RPMI8226 (cell line): Measurements from ENCODE around the gene TMUB1.

Source experiments
- DNase-seq: peaks from one replicate; pipeline ENCODE4 v3.0.0-alpha.2; 2015

The TMUB1 gene

GRCh38 chr7:151101621-151102396 lies 18.5 kb upstream of the TMUB1 start:
- DNase-seq = no peak

DNA sequence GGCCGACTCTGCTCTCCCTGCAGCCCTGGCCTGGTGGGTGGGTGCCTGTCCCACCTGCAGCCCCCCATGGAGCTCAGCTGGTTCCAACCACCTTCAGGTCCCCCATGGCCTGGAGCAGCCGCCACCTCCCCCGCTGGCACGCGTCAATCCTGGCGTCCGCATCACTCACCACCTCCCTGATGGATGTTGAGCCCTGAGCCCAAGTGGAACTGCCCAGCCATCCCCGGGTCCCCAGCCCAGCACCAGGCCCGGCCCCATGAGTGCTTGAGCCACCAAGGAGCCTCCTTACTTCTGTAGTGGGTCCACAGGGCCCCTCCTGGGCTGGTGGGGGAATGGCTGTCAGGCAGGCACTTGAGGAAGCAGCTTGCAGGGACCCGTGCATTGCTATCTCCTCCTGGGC lies 17.6 kb upstream of the TMUB1 start:
- no peak for DNase-seq

DNA sequence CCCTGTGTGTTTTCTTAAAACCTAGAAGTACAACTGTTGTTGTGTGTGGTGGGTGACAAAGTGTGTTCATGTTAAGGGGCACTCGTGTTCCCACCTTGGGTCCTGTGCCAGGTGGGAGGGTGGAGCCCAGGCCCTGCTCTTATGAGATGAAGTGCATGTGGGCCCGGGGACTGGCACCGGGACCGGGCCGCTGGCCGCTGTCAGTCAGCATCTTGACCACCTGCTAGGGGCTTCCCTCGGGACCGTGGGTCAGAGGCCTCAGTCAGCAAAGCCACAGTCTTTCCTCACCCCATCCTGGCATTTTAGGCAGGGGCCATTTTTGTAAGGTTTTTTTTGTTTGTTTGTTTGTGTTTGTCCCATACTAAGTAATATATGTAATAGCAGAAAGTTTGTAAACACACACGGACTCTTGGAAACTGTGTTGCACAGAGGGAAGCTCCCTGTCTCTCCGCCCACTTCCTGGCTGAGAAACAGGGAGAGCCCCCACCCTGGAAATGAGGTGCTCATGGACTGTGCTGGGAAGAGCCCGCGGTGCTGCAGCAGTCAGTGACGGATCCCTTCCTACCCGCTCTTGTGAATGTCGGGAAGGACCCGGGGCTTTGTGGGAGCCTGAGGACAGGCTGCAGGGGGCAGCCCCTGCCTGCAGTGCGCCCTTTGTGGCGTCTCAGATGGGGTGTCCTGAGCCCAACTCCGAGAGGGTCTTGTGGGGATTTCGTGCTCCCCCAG lies 16.4 kb upstream of the TMUB1 start:
- no peak for DNase-seq

- DNase-seq = no peak
These were observed 12.7 kb upstream of the TMUB1 start for GRCh38 chr7:151095828-151096475.

DNA sequence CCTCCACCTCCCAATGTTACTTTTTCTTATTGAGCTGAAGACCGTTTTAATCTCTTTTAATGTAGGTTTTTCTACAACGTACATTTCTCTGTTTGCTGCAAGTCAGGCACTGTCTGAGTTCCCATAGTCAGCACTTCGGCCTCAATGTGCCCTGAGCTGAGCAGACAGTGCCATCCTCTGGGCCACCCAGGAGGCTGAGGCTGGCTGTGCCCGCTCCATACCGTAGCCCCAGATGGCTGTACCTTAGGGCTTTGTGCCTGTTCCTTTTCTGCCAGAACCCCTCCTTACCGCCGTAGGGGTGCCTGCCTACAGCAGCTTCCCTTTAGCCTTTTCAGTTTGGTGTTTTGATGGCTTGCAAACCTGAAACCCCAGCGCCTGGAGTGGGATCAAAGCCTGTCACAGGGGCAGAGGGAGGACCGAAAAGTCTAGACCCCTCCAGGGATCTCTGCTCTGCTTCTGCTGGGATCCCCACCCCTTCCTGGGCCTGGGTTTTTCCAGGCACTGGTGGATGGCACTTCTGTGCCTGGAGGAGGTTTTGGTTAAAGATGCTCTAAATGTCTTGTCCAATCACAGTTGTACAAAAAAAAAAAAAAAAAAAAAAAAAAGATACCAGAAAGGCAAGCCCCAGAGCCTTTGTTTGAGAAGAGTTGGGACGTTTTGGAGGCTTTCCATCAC lies 12.0 kb upstream of the TMUB1 start:
- DNase-seq = peak; percentile 31

- no peak for DNase-seq
These were observed 11.4 kb upstream of the TMUB1 start for GRCh38 chr7:151094675-151095074.

- DNase-seq = no peak
These were observed 10.5 kb upstream of the TMUB1 start for GRCh38 chr7:151093748-151094147.

- no peak for DNase-seq
These were observed 8.7 kb upstream of the TMUB1 start for GRCh38 chr7:151091988-151092387.

GRCh38 chr7:151091431-151091830 lies 8.1 kb upstream of the TMUB1 start:
- peak; percentile 42 for DNase-seq

GRCh38 chr7:151091003-151091402 lies 7.7 kb upstream of the TMUB1 start:
- no peak for DNase-seq

DNA sequence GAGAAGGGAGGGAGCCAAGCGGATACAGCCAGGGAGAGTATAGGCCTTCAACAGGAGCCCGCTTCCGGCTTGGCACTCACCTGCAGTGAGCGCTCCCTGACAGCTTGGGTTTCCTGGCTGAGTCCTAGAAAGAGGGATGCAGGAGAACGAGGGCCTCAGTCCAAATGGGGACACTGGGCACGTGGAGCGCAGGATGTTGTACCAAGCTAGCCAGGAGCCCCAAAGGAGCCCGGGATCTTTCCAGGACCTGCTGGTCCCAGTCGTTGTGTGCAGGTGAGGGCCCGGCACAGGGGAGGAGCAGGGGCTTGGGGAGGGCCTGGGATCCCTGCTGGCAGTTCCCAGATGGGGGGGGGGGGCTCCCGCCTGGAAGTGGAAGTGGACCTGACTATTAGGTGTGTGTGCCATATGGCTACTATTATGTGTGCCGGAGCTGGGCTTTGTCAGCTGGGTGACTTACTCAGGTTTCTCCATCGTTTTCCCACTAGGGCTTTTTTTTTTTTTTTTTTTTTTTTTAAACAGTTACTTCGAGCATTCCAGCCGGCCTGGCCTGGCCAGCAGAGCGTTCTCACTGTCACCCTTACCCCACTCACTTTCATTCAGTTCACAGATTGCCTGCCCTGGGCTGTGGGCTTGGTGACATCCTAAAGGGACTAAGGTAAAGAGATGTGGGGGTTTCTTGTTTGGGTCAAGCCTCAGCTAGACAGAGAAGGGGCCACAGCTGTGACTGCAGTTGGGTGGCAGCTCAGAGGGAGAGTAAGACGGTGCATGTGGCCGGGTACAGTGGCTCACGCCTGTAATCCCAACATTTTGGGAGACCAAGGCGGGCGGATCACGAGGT lies 6.8 kb upstream of the TMUB1 start:
- no peak for DNase-seq

DNA sequence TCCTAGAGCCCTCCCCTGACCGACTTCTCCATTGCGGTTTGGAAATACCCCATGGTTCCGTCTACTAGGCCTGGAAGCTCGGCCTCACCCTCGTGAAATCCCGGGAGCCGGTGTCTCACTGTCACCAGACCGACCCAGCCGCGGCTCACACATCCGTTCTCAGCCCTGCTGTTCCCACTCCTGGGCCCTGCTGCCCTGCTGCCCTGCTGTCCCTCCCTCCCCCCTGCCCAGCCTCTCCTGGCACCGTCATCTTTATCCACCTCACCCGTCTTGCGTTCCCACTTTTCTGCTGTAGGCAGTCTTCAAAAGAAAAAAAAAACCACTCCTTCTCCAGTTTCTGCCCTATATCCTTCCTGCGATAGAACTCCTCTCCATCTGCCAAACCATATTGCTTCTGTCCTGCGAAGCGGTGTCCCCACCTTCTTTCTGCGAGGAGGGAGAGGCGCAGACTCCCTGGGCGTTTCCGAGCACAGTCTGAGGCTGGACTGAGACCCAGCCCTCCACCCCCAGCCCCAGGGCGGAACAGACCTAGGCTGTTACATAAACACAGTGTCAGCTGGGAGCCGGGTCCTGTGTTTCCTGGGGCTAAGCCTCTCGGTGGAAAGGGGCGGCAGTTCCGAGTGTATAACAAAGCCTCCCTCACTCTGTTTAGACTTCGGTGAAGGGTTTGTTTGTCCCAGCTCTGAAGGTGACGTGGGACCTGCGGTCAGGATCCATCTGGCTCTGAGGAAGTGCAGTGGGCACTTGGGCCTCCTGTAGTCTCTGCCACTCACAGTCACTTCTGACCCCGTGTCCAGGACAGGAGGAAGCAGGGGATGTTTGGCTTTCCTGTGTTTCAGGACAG lies 5.8 kb upstream of the TMUB1 start:
- no peak for DNase-seq

DNA sequence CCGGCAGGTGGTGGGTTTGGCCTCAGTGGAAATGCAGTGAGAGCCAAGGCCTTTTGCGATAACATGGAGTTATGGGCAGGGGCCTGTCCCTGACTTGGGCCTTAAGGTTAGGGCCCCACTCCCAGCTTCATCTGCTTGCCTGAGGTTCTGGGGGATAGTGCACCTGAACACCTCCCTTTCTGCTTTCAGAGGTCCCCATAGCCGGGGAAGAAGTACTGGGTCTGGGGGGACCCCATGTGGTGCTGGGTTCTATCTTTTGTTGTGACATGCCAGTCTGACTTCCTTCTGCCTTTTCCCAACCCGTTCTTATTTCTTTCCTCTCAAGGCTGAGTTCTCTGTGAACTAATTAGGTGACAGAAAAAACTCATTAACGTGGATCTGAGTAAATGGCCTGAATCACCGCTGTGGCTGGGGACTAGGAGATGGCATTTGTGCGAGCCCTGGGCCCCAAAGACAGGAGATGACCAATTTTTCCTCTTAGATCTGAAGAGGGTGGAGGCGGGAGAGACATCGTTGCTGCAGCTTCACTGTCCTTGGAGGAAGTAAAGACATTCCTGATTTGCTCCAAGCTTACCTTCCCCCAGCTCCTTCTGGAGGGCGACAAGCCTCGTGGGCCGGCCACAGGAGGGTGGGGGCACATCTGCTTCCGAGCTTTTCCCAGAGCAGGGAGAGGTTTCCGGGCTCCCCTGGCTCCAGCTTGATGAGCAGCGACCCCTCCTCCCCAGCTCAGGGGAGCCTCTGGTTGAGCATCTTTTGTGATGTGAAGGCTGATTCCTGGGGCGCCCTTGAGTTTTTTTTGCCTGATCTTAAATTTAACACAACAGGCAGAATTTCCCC lies 4.9 kb upstream of the TMUB1 start:
- DNase-seq = peak; percentile 20

DNA sequence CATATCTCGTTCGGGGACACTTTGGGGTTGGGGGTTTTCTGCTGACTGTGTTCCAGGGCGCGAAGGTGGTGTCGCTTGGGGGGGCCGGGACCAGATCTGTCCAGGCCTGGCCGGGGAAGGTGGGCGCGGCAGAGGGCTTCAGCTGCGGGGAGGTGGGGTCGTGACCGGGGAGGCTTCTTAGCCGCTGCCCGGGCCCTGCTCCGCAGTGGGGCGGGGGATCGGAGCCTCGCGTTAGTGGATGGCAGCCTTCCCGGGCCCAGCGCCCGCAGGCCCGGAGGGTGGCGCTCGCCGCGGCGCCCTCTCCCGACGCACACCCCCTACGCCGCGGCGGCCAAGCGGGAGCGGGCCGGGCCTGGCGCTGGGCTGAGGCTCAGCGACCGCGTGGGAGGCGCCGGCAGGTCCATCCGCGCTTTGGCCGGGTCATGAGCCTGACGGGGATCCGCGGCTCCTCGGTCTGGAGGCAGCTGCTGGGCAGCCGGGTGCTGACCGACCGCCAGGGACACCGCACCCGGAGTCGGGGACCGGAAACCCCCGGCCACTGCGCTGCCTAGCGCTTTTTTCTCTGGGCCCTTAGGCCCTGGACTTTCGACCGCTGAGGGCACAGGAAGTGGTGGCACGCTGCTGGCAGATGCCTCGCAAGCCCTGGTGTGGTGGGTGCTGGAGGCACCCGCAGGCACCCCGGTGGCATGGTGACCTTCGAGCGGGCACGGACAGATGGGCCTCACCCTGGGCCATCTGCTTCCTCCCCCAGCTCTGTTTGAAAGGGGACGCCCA lies 4.1 kb upstream of the TMUB1 start:
- DNase-seq = peak; percentile 82

DNA sequence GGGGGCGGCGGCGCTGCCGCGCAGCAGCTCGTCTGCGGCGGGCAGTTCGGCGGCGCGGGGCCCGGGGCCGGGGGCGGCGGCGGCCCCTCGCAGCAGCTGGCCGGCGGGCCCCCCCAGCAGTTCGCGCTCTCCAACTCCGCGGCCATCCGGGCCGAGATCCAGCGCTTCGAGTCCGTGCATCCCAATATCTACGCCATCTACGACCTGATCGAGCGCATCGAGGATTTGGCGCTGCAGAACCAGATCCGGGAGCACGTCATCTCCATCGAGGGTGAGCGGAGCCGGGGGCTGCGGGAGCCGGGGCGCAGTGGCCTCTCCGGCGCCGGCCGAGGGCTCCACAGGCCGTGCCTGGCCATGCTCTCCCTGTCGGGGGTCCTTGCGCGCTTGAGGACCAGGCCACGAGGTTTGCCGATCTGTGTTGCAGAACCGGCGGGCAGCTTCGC lies 3.5 kb upstream of the TMUB1 start:
- peak; percentile 56 for DNase-seq

DNA sequence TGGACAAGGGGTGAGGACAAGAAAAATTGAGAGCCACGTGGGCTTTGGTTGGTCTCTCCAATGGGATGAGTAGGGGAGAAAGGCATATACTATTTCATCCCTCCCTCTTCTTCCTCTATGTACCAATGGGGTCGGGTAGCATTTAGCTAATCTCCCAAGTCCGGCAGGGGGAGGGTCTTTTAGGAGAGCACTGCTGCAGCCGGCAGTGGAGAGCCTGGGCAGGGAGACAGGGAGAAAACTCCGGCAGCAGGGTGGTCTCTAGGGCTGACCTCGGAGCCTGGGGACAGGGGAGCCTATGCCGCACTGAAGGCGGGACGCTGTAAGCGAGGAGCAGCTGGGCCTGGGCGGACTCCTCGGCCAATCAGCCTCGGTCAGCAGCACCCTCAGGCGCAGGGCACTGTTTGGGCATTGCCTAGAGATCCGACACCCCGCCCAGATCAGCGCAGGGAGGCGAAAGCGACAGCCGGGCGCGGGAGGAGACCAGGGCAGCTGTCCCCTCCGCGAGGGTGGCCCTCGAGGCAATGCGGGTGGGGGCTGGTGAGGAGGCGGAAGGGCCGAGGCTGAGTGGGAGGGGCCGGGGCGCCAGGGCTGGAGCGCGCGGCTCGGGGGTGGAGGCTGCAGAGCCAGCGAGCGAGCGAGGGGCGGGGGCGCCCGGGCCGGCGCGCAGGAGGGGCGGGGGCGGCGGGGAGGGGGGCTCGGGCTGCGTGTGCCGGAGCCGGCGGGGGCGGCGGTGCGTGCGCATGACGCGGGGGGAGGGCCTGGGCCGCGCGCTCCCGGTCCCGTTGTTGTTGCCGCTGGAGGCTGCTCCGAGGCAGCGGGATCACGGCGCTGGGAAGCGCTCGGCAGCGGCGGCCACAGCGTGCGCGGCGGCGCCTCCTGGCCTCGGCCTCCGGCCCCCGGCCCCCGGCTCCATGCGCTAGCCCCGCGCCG lies 2.7 kb upstream of the TMUB1 start, which contains the start of gene AGAP3:
AGAP3 (plus strand) TSS at position 785 of the 930 bp plus-strand sequence. CDS start 267 bp downstream, outside the sequence.
- DNase-seq = peak; percentile 90

GRCh38 chr7:151085329-151085690 lies 2.0 kb upstream of the TMUB1 start:
- no peak for DNase-seq

DNA sequence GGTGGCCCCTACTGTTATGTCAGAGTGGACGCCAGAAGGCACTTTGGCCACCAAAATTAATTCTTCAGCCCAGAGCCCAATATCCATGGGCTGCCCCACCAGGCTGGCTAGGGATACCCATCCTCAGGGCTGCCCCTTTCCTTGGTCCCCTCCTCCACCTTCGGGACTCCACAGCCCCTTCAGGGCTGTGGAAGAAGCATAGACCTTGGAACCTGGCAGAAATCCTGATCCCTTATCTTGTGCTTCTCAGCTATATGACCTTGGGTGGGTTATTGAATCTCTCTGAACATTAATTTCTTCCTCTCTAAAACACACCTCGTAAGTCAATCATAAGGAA lies 499 bp upstream of the TMUB1 start:
- no peak for DNase-seq
